Kidney (tissue), 14 donors: Measurements from ENCODE around the gene NGB. TPM values are rescaled to one million over a fixed set of nuclear protein-coding genes. Genes with fewer than 3 reads are reported as not detected.
"Not testable (repeated sequence)": the region's sequence is repeated elsewhere in the genome, so short reads cannot be mapped to it uniquely, and the experiment has no call there.

Experiments used
- DNase-seq, 5 donors: peaks; one replicate each; pipeline ENCODE4 v3.0.0-alpha.2; 2013 to 2020
- FAIRE-seq: peaks from 2 replicates; lab custom pipeline; 2012; peaks lifted over from hg19 to GRCh38; lab: Jason Lieb, UNC
- H3K27ac ChIP-seq, 2 donors: one replicate each; pipeline ENCODE4 v1.7.0; 2013; ENCODE audit warnings: low read depth in 2 of 2, low read length in 2 of 2, inconsistent platforms in 1 of 2
- H3K27me3 ChIP-seq: one replicate; pipeline ENCODE4 v1.7.1; 2013; ENCODE audit warnings: low read length, inconsistent platforms; ENCODE audit not compliant: control insufficient read depth, insufficient read depth
- H3K36me3 ChIP-seq, 3 donors: one replicate each; pipeline versions ENCODE4 v1.7.0 to v1.7.1; 2013; ENCODE audit warnings: low read length in 3 of 3, control low read depth in 1 of 3, inconsistent platforms in 1 of 3; ENCODE audit not compliant: insufficient read depth in 3 of 3, control insufficient read depth in 2 of 3
- H3K4me1 ChIP-seq, 3 donors: one replicate each; pipeline versions ENCODE4 v1.7.0 to v1.7.1; 2013; ENCODE audit warnings: low read length in 3 of 3, inconsistent platforms in 1 of 3, low read depth in 1 of 3; ENCODE audit not compliant: control insufficient read depth in 2 of 3, insufficient read depth in 2 of 3
- H3K4me3 ChIP-seq, 3 donors: one replicate each; pipeline versions ENCODE4 v1.7.0 to v1.8.1; 2013; ENCODE audit warnings: low read length in 3 of 3, control low read depth in 1 of 3, inconsistent platforms in 1 of 3
- H3K9ac ChIP-seq, 3 donors: one replicate each; pipeline versions ENCODE4 v1.7.0 to v1.7.1; 2013; ENCODE audit warnings: low read length in 3 of 3, control low read depth in 1 of 3, inconsistent platforms in 1 of 3
- H3K9me3 ChIP-seq, 3 donors: one replicate each; pipeline versions ENCODE4 v1.7.0 to v1.7.1; 2013; ENCODE audit warnings: low read length in 3 of 3, control low read depth in 1 of 3, inconsistent platforms in 1 of 3; ENCODE audit not compliant: control insufficient read depth in 2 of 3, insufficient read depth in 1 of 3
- intact Hi-C: fragments of 100-400 bp; cut with DNase I; formaldehyde crosslinking; loops from one replicate; pipeline ENCODE4 v1.11.1; 2022
- polyA plus RNA-seq: library from polyadenylated mRNA; stranded (reverse); fragments of 350-450 nt; fragmentation: Illumina TruSeq; extraction: RNeasy Lipid Tissue Mini Kit (QIAGEN cat#74804); gene quantifications from one replicate; pipeline ENCODE4 v1.2.3, GENCODE V29; 2014; ENCODE audit warnings: low read depth, low replicate concordance; ENCODE audit not compliant: insufficient read depth
- total RNA-seq: library from RNA; stranded (reverse); fragmentation: NEBNext Ultra II Directional; extraction: Animal tissue kit (Norgen Biotek cat#: 25700); gene quantifications from one replicate; pipeline ENCODE4 v1.2.1, GENCODE V29; 2021
- TF ChIP-seq, protein P1 (sequence below): IDR thresholded peaks from 3 replicates; pipeline ENCODE4 v1.5.1; 2012; ENCODE audit warnings: mild to moderate bottlenecking, moderate library complexity, borderline replicate concordance; ENCODE audit not compliant: insufficient read depth; ENCODE audit errors: extremely low read depth
- donor health status: control.
- donor health status: control.
- donor health status: control.
- donor health status: control.
- donor health status: control.
- donor health status: DM: yes; HTN: yes; CAD: no.
- donor health status: Normal renal cell carcinoma (clear cell type).

The NGB gene
- total and polyA plus RNA-seq, 2 donors from 2014 or later = not detected

- DNase-seq = no peak
- H3K27me3 ChIP-seq = no peaks in the 10 kb centered on the region
- H3K9me3 ChIP-seq = no peaks in the 10 kb centered on the region
- no peak overlapping the region for H3K9ac ChIP-seq
- TF ChIP-seq, protein P1, sequence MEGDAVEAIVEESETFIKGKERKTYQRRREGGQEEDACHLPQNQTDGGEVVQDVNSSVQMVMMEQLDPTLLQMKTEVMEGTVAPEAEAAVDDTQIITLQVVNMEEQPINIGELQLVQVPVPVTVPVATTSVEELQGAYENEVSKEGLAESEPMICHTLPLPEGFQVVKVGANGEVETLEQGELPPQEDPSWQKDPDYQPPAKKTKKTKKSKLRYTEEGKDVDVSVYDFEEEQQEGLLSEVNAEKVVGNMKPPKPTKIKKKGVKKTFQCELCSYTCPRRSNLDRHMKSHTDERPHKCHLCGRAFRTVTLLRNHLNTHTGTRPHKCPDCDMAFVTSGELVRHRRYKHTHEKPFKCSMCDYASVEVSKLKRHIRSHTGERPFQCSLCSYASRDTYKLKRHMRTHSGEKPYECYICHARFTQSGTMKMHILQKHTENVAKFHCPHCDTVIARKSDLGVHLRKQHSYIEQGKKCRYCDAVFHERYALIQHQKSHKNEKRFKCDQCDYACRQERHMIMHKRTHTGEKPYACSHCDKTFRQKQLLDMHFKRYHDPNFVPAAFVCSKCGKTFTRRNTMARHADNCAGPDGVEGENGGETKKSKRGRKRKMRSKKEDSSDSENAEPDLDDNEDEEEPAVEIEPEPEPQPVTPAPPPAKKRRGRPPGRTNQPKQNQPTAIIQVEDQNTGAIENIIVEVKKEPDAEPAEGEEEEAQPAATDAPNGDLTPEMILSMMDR = no peak
- H3K27ac ChIP-seq = no peak overlapping the region
- H3K4me3 ChIP-seq = no peak overlapping the region
- H3K4me1 ChIP-seq = no peaks in the 10 kb centered on the region
- FAIRE-seq = no peak
- peaks cover 0 to 37% (median 28%) of the 10 kb centered on the region in 3 donors for H3K36me3 ChIP-seq
- intact Hi-C loops = no loop called here
These were observed 13.5 kb upstream of the NGB start for GRCh38 chr14:77284466-77284865.

DNA sequence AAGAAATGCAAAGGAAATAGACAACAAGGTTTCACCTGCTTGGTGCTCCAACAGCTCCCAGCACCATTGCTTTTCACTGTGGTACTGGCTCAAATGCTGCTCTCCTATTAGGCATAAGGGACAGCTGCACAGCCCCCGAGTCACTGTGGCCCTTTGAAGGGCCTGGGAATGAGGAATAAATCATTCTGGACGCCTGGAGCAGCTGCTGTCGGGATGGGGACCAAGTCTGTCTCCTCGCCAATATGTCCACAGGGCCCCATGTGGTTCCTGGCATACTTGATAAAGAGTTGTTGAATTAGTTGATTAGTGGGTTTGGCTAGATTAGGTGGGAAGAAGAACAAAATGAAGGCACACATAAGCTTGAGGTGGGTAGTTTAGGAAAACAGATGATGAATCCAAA lies 13.1 kb upstream of the NGB start:
- intact Hi-C loops = no loop called here
- TF ChIP-seq, protein P1 = no peak
- FAIRE-seq (no peak), DNase-seq (no peak)
- no peak overlapping the region for H3K4me3 ChIP-seq
- no peaks in the 10 kb centered on the region for H3K27me3 ChIP-seq
- no peaks in the 10 kb centered on the region for H3K9me3 ChIP-seq
- no peaks in the 10 kb centered on the region for H3K4me1 ChIP-seq
- H3K36me3 ChIP-seq = peaks cover 0 to 41% (median 28%) of the 10 kb centered on the region in 3 donors
- H3K9ac ChIP-seq = no peak overlapping the region
- no peak overlapping the region for H3K27ac ChIP-seq

DNA sequence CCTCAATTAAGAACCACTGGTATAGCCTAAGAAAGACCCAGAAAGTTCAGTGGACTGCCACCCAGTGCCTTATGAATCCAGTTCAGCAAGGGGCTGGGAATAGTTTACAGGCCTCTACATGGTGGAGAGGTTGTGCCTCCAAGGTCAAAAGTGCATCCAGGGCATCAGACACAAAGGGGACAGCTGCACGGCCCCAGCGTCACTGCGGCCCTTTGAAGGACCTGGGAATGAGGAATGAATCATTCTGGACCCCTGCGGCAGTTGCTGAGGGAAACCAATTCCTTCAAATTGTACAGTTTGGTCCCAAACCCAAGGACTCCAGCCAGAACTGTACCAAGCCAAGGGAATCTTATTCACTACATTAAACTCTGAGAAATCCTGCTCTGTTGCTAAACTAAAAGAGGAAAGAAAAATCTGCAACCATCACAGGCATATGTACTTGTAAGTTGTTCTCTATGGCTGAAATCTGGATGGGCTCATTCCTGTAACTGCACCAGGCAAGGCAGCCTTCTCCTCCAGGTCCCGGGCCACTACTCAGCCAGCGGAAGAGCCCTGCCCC lies 10.9 kb upstream of the NGB start:
- H3K4me3 ChIP-seq = no peak overlapping the region
- H3K4me1 ChIP-seq = no peaks in the 10 kb centered on the region
- H3K9me3 ChIP-seq = no peaks in the 10 kb centered on the region
- intact Hi-C loops = no loop called here
- no peak overlapping the region for H3K9ac ChIP-seq
- FAIRE-seq = no peak
- DNase-seq = no peak
- no peak overlapping the region for H3K27ac ChIP-seq
- no peaks in the 10 kb centered on the region for H3K27me3 ChIP-seq
- TF ChIP-seq, protein P1 = no peak
- H3K36me3 ChIP-seq = peaks cover 0 to 40% (median 26%) of the 10 kb centered on the region in 3 donors

DNA sequence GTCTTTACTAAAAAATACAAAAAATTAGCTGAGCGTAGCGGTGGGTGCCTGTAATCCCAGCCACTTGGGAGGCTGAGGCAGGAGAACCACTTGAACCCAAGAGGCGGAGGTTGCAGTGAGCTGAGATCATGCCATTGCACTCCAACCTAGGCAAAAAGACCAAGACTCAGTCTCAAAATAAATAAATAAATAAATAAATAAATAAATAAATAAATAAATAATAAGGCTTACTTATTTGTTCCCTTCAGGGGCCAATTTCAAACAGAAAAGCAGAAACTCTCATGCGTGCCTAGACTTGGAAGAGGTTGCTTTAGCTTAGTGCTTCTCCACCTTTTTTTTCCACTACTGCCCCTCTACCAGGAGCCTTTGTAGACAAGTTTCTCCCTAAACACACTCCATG lies 9.9 kb upstream of the NGB start:
- H3K27ac ChIP-seq, DNase-seq, FAIRE-seq, H3K27me3 ChIP-seq, H3K4me3 ChIP-seq, intact Hi-C loops, H3K9me3 ChIP-seq, H3K4me1 ChIP-seq, H3K9ac ChIP-seq: not testable (repeated sequence)
- H3K36me3 ChIP-seq = peaks cover 0 to 38% (median 24%) of the 10 kb centered on the region in 3 donors
